Dendritic cell treated with granulocyte-macrophage colony-stimulating factor and Interleukin-4, amounts not matched to agents 40 ng/mL and 50 ng/mL, for 4 days (primary cell): ENCODE measurements around the gene CPT1B.
"Not testable (repeated sequence)": the region's sequence is repeated elsewhere in the genome, so short reads cannot be mapped to it uniquely, and the experiment has no call there.

Experiments used
- H3K27ac Mint-ChIP-seq: one replicate; pipeline ENCODE4 v1.8.0; 2022; ENCODE audit warnings: mild to moderate bottlenecking, mixed read lengths
- H3K27me3 Mint-ChIP-seq: one replicate; pipeline ENCODE4 v1.8.0; 2022; ENCODE audit warnings: mild to moderate bottlenecking, mixed read lengths
- H3K36me3 Mint-ChIP-seq: one replicate; pipeline ENCODE4 v1.8.0; 2022; ENCODE audit warnings: low read depth, mixed read lengths
- H3K4me1 Mint-ChIP-seq: one replicate; pipeline ENCODE4 v1.8.0; 2022; ENCODE audit warnings: low read depth, mixed read lengths
- H3K4me3 Mint-ChIP-seq: one replicate; pipeline ENCODE4 v1.8.0; 2022; ENCODE audit warnings: mild to moderate bottlenecking, moderate library complexity, mixed read lengths
- H3K9me3 Mint-ChIP-seq: one replicate; pipeline ENCODE4 v1.8.0; 2022; ENCODE audit warnings: mixed read lengths
- intact Hi-C: fragments of 100-400 bp; cut with micrococcal nuclease; formaldehyde crosslinking; loops from one replicate; pipeline ENCODE4 v1.15.0; 2022

Gene CPT1B

GRCh38 chr22:50545522-50546325 is 32.5 kb downstream of the CPT1B start, which contains the start of gene KLHDC7B:
TSS of gene KLHDC7B (plus strand) at chr22:50545899. CDS start at chr22:50546244, 345 bp downstream.
- Mint-ChIP-seq H3K4me1 (peaks cover 50% of the 10 kb centered on the region), H3K9me3 (no peaks in the 10 kb centered on the region), H3K36me3 (peaks cover 8% of the 10 kb centered on the region), H3K27ac (peak within 1 kb of the TSS; percentile 95), H3K27me3 (peaks cover 27% of the 10 kb centered on the region), H3K4me3 (no peak within 1 kb of the TSS)
- intact Hi-C loops: loop anchor here (2.0 kb wide), 2 partner anchors 19 to 75 kb away; no protein-coding TSS in a partner anchor

- Mint-ChIP-seq H3K4me3 (no peak overlapping the region), H3K4me1 (peaks cover 45% of the 10 kb centered on the region), H3K9me3 (no peaks in the 10 kb centered on the region), H3K27ac (peak overlapping the region; percentile 95), H3K36me3 (peaks cover 8% of the 10 kb centered on the region), H3K27me3 (peaks cover 25% of the 10 kb centered on the region)
- intact Hi-C loops: loop anchor here (1.0 to 2.0 kb wide), 3 partner anchors 18 to 76 kb away; partner anchors contain the start of gene SYCE3
Measured at GRCh38 chr22:50544746-50545253, 33.4 kb downstream of the CPT1B start.

GRCh38 chr22:50544078-50544745 is 34.0 kb downstream of the CPT1B start:
- intact Hi-C loops: loop anchor here (1.0 to 2.0 kb wide), 3 partner anchors 17 to 77 kb away; partner anchors contain the start of gene SYCE3
- peaks cover 42% of the 10 kb centered on the region for H3K4me1 Mint-ChIP-seq

GRCh38 chr22:50542416-50542927 is 35.8 kb downstream of the CPT1B start:
- intact Hi-C loops: loop anchor here (1.0 kb wide), 1 partner anchor 10 kb away; no protein-coding TSS in a partner anchor

More at GRCh38 chr22:50544078-50544745, 34.0 kb downstream of the CPT1B start:
- Mint-ChIP-seq H3K4me3 (peak overlapping the region; percentile 60), H3K36me3 (peaks cover 8% of the 10 kb centered on the region), H3K27ac (peak overlapping the region; percentile 95), H3K9me3 (no peaks in the 10 kb centered on the region), H3K27me3 (peaks cover 20% of the 10 kb centered on the region)

GRCh38 chr22:50541667-50542026 is 36.6 kb downstream of the CPT1B start:
- not testable (repeated sequence) for H3K9me3 Mint-ChIP-seq, H3K27me3 Mint-ChIP-seq
- intact Hi-C loops: loop anchor here (1.0 kb wide), 1 partner anchor 9 kb away; no protein-coding TSS in a partner anchor
- Mint-ChIP-seq H3K36me3 (peaks cover 18% of the 10 kb centered on the region), H3K4me1 (peaks cover 58% of the 10 kb centered on the region), H3K27ac (peak overlapping the region; percentile 95), H3K4me3 (peak overlapping the region; percentile 70)

More at GRCh38 chr22:50542416-50542927, 35.8 kb downstream of the CPT1B start:
- Mint-ChIP-seq H3K27me3 (peaks cover 10% of the 10 kb centered on the region), H3K4me1 (peaks cover 53% of the 10 kb centered on the region), H3K4me3 (peak overlapping the region; percentile 70), H3K27ac (peak overlapping the region; percentile 95), H3K9me3 (no peaks in the 10 kb centered on the region), H3K36me3 (peaks cover 18% of the 10 kb centered on the region)

GRCh38 chr22:50540381-50540780 is 37.8 kb downstream of the CPT1B start:
- Mint-ChIP-seq H3K27ac (peak overlapping the region; percentile 95), H3K36me3 (peaks cover 18% of the 10 kb centered on the region), H3K4me1 (peaks cover 57% of the 10 kb centered on the region), H3K27me3 (peaks cover 1% of the 10 kb centered on the region), H3K9me3 (no peaks in the 10 kb centered on the region), H3K4me3 (peak overlapping the region; percentile 70)
- intact Hi-C loops: no loop called here

GRCh38 chr22:50537765-50538164 is 40.5 kb downstream of the CPT1B start:
- intact Hi-C loops: loop anchor here (2.0 kb wide), 1 partner anchor 45 kb away; the partner anchor contains the start of gene CHKB
- no peaks in the 10 kb centered on the region for H3K27me3 Mint-ChIP-seq
- H3K4me3 Mint-ChIP-seq: peak overlapping the region; percentile 62
- H3K27ac Mint-ChIP-seq: peak overlapping the region; percentile 95
- peaks cover 23% of the 10 kb centered on the region for H3K36me3 Mint-ChIP-seq
- H3K9me3 Mint-ChIP-seq: no peaks in the 10 kb centered on the region
- peaks cover 71% of the 10 kb centered on the region for H3K4me1 Mint-ChIP-seq

GRCh38 chr22:50536226-50536625 is 42.0 kb downstream of the CPT1B start:
- Mint-ChIP-seq H3K27me3 (no peaks in the 10 kb centered on the region), H3K9me3 (no peaks in the 10 kb centered on the region), H3K4me1 (peaks cover 69% of the 10 kb centered on the region), H3K27ac (peak overlapping the region; percentile 95), H3K4me3 (no peak overlapping the region), H3K36me3 (peaks cover 27% of the 10 kb centered on the region)
- intact Hi-C loops: no loop called here

- H3K27ac Mint-ChIP-seq: peak overlapping the region; percentile 95
- H3K4me3 Mint-ChIP-seq: peak overlapping the region; percentile 40
- H3K9me3 Mint-ChIP-seq: no peaks in the 10 kb centered on the region
- H3K27me3 Mint-ChIP-seq: no peaks in the 10 kb centered on the region
- peaks cover 59% of the 10 kb centered on the region for H3K4me1 Mint-ChIP-seq
- H3K36me3 Mint-ChIP-seq: peaks cover 38% of the 10 kb centered on the region
- intact Hi-C loops: no loop called here
Measured at GRCh38 chr22:50535113-50535512, 43.1 kb downstream of the CPT1B start.

GRCh38 chr22:50533856-50534711 is 44.1 kb downstream of the CPT1B start:
- H3K27me3 Mint-ChIP-seq, intact Hi-C loops, H3K9me3 Mint-ChIP-seq: not testable (repeated sequence)
- peak overlapping the region; percentile 95 for H3K27ac Mint-ChIP-seq
- peaks cover 58% of the 10 kb centered on the region for H3K4me1 Mint-ChIP-seq
- peak overlapping the region; percentile 57 for H3K4me3 Mint-ChIP-seq
- peaks cover 48% of the 10 kb centered on the region for H3K36me3 Mint-ChIP-seq

GRCh38 chr22:50532824-50533796 is 45.1 kb downstream of the CPT1B start:
- H3K4me3 Mint-ChIP-seq: peak overlapping the region; percentile 97
- intact Hi-C loops: loop anchor here (1.0 kb wide), 1 partner anchor 9 kb away; no protein-coding TSS in a partner anchor
- peaks cover 60% of the 10 kb centered on the region for H3K4me1 Mint-ChIP-seq
- H3K9me3 Mint-ChIP-seq: no peaks in the 10 kb centered on the region
- no peaks in the 10 kb centered on the region for H3K27me3 Mint-ChIP-seq
- peak overlapping the region; percentile 95 for H3K27ac Mint-ChIP-seq
- H3K36me3 Mint-ChIP-seq: peaks cover 52% of the 10 kb centered on the region
